ENCODE measurements around the gene ATXN8OS. TPM values are rescaled to one million over a fixed set of nuclear protein-coding genes. Genes with fewer than 3 reads are reported as not detected.

Gene ATXN8OS
- total and polyA plus RNA-seq, 2 of the 4 experiments (the other 2 are of a cell fraction): not detected

GRCh38 chr13:70090036-70090723 is 17.4 kb upstream of the ATXN8OS start:
- H3K9me1 ChIP-seq (ENCODE audit: insufficient read depth, low read length): no peaks in the 10 kb centered on the region

More at GRCh38 chr13:70090036-70090723, 17.4 kb upstream of the ATXN8OS start:
- Histone ChIP-seq H3K23ac (ENCODE audit: low read depth, low read length) (no peak overlapping the region), H3K9me3 (ENCODE audit: control insufficient read depth, insufficient read depth, low read length) (peaks cover 2% of the 10 kb centered on the region; the same call in 1 of the 2 replicates), H2BK15ac (ENCODE audit: low read depth, low read length) (no peak overlapping the region), H2BK5ac (ENCODE audit: low read depth, low read length, poor library complexity, severe bottlenecking) (no peak overlapping the region), H4K20me1 (ENCODE audit: insufficient read depth, low read length) (no peaks in the 10 kb centered on the region), H4K5ac (ENCODE audit: low read depth, low read length) (no peak overlapping the region), H3K27me3 (ENCODE audit: control insufficient read depth, insufficient read depth, low read length) (no peaks in the 10 kb centered on the region), H3K4me1 (ENCODE audit: control insufficient read depth, insufficient read depth, low read length) (no peaks in the 10 kb centered on the region), H3K4me2 (ENCODE audit: low read depth, low read length) (no peak overlapping the region), H2AK9ac (replicated peaks; ENCODE audit: low read depth, low read length, poor library complexity) (no peak overlapping the region), H3K4me3 (ENCODE audit: insufficient read depth, low read depth, low read length) (no peak overlapping the region), H3K14ac (replicated peaks; ENCODE audit: low read depth, low read length) (no peak overlapping the region), H2AFZ (replicated peaks; ENCODE audit: low read length, poor library complexity) (no peak overlapping the region), H3K18ac (ENCODE audit: low read depth, low read length) (no peak overlapping the region), H3K9ac (ENCODE audit: low read depth, low read length) (no peak overlapping the region), H2BK120ac (ENCODE audit: low read depth, low read length) (no peak overlapping the region), H3K79me1 (ENCODE audit: low read depth in 1 of 2, low read length in 2 of 2) (no peaks in the 10 kb centered on the region), H3K27ac (ENCODE audit: insufficient read depth, low read length) (no peak overlapping the region), H2AK5ac (ENCODE audit: low read depth, low read length) (no peak overlapping the region), H2BK20ac (ENCODE audit: low read depth, low read length) (no peak overlapping the region), H3K36me3 (ENCODE audit: control insufficient read depth, insufficient read depth, low read length) (no peaks in the 10 kb centered on the region), H4K91ac (ENCODE audit: insufficient read depth, low read depth, low read length) (no peak overlapping the region), H4K8ac (ENCODE audit: low read depth in 2 of 2, low read length in 2 of 2) (no peak overlapping the region), H3K4ac (ENCODE audit: low read depth, low read length) (no peak overlapping the region), H3K56ac (ENCODE audit: extremely low read depth, insufficient read depth, low read length) (no peak overlapping the region)
- no CpG with 5 or more reads among the region's 2 CpGs for WGBS, 2 experiments (ENCODE audit: extremely low coverage in 2 of 2, insufficient read length in 1 of 2)
- ATAC-seq (ENCODE audit: low read depth) (no peak), DNase-seq (no peak)
- ChIA-PET CTCF (no interaction called here), POLR2A (ENCODE audit: unreplicated experiment) (no interaction called here)
- intact Hi-C loops (cut with micrococcal nuclease): no loop called here
- in situ Hi-C loops (cut with MboI; ENCODE audit: low sequenced_read_pairs): no loop called here
- no TSS peak for BruUV-seq (replicated peaks)
- TF ChIP-seq RAD21 (IDR thresholded peaks at IDR 0.05; ENCODE audit: low read length): no peak
- TF ChIP-seq BHLHE40 (IDR thresholded peaks at IDR 0.05; ENCODE audit: low read depth, low read length): no peak
- TF ChIP-seq NFE2L2 (IDR thresholded peaks at IDR 0.05; ENCODE audit: low read depth, low read length): no peak
- no peak for TF ChIP-seq POLR2A (IDR thresholded peaks at IDR 0.05; ENCODE audit: low read depth, low read length)
- no peak for TF ChIP-seq CTCF (conservative IDR thresholded peaks at IDR 0.05; ENCODE audit: low read depth, low read length)
- TF ChIP-seq RCOR1 (IDR thresholded peaks at IDR 0.05; ENCODE audit: insufficient replicate concordance, low read length): no peak
- dilution Hi-C loops (cut with HindIII; ENCODE audit: low sequenced_read_pairs, unreplicated experiment): no loop called here
